Astrocyte of the hippocampus (primary cell): ENCODE data around the gene RAB33A.

Experiments
- DNase-seq: peaks from one replicate; pipeline ENCODE4 v3.0.0; 2011; ENCODE audit warnings: low read depth, low spot score

Gene RAB33A

GRCh38 chrX:130172127-130172845 is 524 bp downstream of the RAB33A start:
- DNase-seq: no peak

- peak; percentile 58 for DNase-seq
These were observed 1.6 kb downstream of the RAB33A start for GRCh38 chrX:130173190-130173895.

GRCh38 chrX:130174045-130174704 is 2.4 kb downstream of the RAB33A start:
- DNase-seq: peak; percentile 45

GRCh38 chrX:130174937-130175336 is 3.2 kb downstream of the RAB33A start:
- DNase-seq: no peak

- DNase-seq: no peak
These were observed 4.6 kb downstream of the RAB33A start for GRCh38 chrX:130176354-130176776.

- DNase-seq: no peak
These were observed 5.2 kb downstream of the RAB33A start for GRCh38 chrX:130176942-130177341.

- DNase-seq: peak; percentile 9
These were observed 7.4 kb downstream of the RAB33A start for GRCh38 chrX:130179170-130179569.

- DNase-seq: peak; percentile 32
These were observed 7.9 kb downstream of the RAB33A start for GRCh38 chrX:130179579-130180215.

GRCh38 chrX:130184168-130184567 is 12.4 kb downstream of the RAB33A start:
- DNase-seq: no peak

- no peak for DNase-seq
These were observed 13.1 kb downstream of the RAB33A start for GRCh38 chrX:130184857-130185256.

GRCh38 chrX:130186651-130187050 is 14.9 kb downstream of the RAB33A start:
- no peak for DNase-seq

- DNase-seq: no peak
These were observed 19.0 kb downstream of the RAB33A start for GRCh38 chrX:130190801-130191200.

- DNase-seq: no peak
These were observed 24.7 kb downstream of the RAB33A start for GRCh38 chrX:130196466-130196865.

GRCh38 chrX:130197464-130197863 is 25.7 kb downstream of the RAB33A start:
- DNase-seq: no peak

GRCh38 chrX:130204647-130205046 is 32.9 kb downstream of the RAB33A start:
- DNase-seq: no peak

- DNase-seq: no peak
These were observed 39.8 kb downstream of the RAB33A start for GRCh38 chrX:130211415-130212186.

GRCh38 chrX:130212371-130212770 is 40.6 kb downstream of the RAB33A start:
- no peak for DNase-seq

- no peak for DNase-seq
These were observed 41.6 kb downstream of the RAB33A start for GRCh38 chrX:130213376-130213775.

GRCh38 chrX:130216320-130216719 is 44.6 kb downstream of the RAB33A start:
- peak; percentile 6 for DNase-seq

GRCh38 chrX:130224810-130225209 is 53.0 kb downstream of the RAB33A start:
- no peak for DNase-seq

- no peak for DNase-seq
These were observed 57.1 kb downstream of the RAB33A start for GRCh38 chrX:130228871-130229270.
